NCI-H1048 (cell line): ENCODE data around the gene MAGEA4.

Experiments
- DNase-seq: peaks from one replicate; lab custom pipeline; 2025; lab: John Stamatoyannopoulos, UW

MAGEA4 gene

GRCh38 chrX:151923648-151924047 is 11.0 kb downstream of the MAGEA4 start:
- no peak for DNase-seq

DNA sequence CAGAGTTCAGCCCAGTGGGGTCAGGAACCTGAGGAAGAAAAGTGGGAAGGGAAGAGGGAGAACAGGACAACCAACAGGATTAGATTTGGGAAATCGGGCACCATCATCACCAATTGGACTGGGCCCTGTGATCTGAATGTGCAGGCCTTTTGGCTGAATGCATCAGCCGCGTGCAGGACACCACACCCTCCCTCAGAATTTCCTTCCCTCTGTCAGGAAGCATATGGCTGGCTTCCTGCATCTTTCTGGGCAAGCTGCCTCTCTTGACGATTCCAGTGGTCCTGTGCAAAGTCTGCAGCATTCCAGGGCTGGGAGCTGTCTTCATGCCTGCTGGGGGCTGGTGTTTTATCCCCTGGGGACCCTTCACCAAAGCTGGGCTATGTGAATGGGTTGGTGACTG is 16.4 kb downstream of the MAGEA4 start:
- no peak for DNase-seq

DNA sequence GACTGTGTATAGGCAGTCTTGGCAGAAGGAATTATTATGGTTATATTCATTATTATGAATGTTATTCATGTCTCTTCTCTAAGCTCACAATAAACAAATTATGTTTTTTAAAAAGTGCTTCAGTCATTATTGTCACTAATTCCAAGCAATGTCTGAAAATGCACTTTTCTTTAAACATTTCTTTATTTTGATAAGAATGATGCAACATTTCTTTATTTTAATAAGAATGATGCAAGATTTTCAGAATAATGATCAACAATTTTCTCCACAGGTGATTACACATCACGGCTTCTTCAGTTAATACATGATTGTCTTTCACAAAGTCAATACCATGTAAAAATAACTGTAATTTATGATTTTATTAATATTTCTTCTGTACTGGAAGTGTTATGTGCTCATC is 22.7 kb downstream of the MAGEA4 start:
- DNase-seq: no peak

- DNase-seq: no peak
These were observed 25.5 kb downstream of the MAGEA4 start for GRCh38 chrX:151938172-151938571.

DNA sequence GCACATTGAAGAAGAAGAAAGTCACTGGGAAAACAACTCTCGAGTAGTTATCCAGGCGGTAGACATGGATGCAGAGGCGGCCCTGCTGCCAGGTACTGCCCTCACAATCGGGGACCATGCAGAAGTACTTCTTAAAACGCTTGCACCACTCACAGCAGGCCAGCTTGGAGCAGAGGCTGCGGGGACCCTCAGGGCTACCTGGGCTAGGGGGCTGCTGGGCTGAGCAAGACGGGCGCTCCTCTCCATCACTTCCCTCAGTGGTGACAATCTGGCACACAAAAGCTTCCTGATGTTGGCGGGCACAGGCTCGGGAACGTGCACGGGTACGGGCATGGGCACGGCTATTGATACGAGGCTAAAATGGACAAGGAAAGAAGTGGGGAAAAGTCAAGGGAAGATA is 42.0 kb downstream of the MAGEA4 start:
- no peak for DNase-seq

DNA sequence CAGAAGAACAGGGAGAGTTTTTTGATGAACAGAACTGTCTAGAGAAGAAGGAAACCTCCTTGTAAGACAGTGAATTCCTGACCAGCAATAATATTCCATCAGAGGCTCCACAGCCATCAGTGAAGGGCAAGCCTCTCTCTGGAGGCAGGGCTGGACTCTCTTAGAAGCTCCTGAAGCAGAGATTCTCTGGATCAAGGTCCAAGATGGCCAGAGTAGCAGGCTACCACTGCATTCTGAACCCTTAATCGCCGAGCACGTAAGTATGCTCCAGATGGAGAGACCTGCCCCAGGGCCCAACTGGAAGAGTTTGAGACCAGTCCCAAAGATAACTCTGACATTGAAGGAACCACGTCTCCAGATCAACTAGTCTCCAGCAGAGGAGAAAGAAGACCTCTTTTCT is 45.4 kb downstream of the MAGEA4 start:
- DNase-seq: no peak

DNA sequence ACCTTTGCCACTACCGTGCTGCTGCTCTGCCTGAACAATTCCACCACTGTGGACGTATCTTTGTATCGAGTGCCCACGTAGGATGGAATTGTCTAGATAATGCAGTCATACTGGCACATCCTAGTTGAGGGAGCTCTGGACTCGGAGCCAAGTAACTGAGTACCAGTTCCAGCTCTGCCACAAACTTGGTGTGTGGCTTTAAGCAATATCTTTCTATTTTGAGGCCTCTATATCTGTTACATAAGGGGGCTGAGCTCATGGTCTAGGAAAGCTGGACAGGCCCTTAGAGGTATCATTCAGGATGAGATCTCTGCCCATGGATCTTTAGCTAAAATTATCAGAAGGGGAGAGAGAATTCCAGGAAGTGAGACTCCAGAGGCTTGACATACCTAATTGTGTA is 49.3 kb downstream of the MAGEA4 start:
- no peak for DNase-seq

DNA sequence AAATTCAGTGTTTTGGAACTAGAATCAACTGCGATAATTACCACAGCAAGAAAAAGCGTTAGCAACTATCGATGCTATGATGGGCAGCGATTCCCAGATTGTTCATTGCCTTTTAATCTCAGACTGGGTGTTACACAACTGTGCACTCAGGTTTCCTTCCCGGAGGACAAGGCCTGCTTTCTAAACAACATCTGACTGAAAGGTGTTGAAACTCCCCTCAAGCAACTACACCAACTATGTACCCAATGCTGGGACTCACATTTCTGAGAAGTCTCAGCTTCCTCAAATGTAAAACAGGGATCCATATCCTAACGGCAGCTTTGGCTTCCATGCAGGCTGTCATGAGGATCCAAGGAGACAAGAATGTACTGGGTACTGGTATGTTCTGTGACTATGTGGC is 53.5 kb downstream of the MAGEA4 start:
- DNase-seq: no peak

DNA sequence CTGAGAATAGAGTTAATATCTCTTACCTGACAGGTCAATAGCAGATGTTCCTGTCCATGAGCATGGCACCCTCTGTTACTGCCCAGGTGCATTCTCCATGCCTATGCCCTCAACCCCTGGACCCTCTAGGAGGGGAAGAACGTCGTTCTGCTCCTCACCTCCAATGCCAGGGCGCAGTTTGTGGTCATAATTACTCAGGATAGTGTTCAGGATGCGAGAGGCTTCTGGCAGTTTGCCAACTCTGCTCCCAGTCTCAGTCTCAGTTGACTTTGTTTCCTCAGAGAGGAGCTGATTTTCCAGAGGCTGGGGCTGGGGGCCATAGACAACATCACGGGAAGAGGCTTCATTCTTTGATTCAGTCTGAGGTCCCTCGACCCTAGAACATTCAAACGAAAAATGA is 57.3 kb downstream of the MAGEA4 start:
- DNase-seq: no peak

DNA sequence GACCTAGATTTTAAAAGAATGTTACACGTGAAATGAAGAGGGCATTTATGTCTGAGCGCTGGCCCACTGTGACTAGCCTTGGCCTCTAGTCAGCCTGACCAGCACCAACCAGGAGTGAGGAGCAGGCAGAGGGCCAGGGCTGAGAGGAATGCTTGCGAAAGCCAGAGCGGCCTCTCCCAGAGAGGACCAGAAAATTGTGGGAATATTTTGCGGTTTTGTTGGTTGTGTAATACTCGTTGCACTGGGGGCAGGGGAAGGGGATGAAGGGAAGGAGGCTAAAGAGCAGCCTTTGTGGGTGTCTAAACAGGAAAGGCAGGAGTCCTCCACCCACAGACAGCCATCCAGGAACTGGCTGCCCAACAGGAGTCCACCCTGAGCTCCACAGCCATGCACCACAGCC is 58.0 kb downstream of the MAGEA4 start:
- DNase-seq: no peak

DNA sequence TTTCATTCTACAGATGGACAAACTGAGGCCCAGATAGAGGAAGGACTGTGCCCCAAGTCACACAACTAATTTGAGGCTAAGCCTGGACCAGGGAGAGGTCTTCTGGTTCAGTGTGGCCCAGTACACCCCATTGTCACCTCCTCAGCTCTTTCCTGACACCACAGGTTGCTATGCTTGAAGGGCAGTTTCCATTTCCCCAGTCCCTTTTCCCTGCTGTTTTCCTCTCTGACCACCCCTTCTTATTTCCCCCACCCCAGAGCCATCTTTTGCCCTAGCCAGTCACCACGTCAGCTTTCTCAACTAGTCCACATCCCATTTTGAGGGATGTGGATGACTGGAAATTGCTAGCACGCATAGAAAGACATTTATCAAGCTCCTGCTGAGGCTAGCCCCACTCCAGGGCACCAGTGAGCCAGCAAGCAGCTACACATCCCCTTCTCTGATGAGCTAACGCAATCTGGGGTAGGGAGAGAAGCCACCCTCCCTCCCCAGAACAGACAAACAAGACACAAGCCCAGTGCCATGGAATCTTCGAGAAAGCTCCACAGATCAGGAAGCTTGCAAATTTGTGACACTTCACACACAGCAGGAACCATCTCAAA is 60.5 kb downstream of the MAGEA4 start:
- no peak for DNase-seq

DNA sequence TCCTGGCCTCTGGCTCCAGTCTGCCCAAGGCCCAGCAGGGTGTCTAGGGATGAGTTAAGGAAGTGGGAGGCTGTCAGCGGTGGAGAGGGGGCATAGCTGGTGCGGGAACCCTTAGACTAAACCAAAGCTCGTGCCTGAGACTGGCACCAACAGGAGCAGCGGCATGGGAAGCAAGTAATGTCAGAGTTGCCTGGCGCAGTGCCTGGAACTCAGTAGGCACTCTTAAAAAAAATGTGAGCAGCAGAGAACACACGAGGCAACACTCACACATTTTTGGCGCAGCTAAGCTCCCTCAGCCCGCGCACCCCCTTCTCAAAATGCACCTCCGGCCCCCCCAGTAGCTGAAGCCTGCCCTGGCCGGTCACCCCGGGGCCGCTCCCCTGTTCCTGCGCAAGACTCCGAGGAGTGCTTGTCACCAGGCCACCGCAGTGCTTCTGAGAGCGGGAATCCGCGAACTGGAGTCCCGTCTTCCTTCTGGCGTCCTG is 61.2 kb downstream of the MAGEA4 start:
- no peak for DNase-seq
